Neural cell (in vitro differentiated cells): Measurements from ENCODE around the gene PDIA3.

Experiments used
- EP300 ChIP-seq: fragments of 450-650 bp; conservative IDR thresholded peaks from 2 replicates; pipeline ENCODE4 v1.6.1; 2014; ENCODE audit warnings: antibody characterized with exemption, mild to moderate bottlenecking, moderate library complexity; ENCODE audit not compliant: poor library complexity, severe bottlenecking
- MXI1 ChIP-seq: fragments of 450-650 bp; conservative IDR thresholded peaks from 2 replicates; pipeline ENCODE4 v1.6.1; 2014; ENCODE audit warnings: antibody characterized with exemption, mild to moderate bottlenecking; ENCODE audit not compliant: poor library complexity, severe bottlenecking
- POLR2AphosphoS5 ChIP-seq: IDR thresholded peaks from 2 replicates; pipeline ENCODE4 v1.6.1; 2012
- RAD21 ChIP-seq: fragments of 450-650 bp; conservative IDR thresholded peaks from 2 replicates; pipeline ENCODE4 v1.6.1; 2014; ENCODE audit warnings: antibody characterized with exemption, mild to moderate bottlenecking, moderate library complexity
- SMC3 ChIP-seq: fragments of 450-650 bp; conservative IDR thresholded peaks from 2 replicates; pipeline ENCODE4 v1.6.1; 2014; ENCODE audit warnings: antibody characterized with exemption, mild to moderate bottlenecking, moderate library complexity; ENCODE audit not compliant: poor library complexity
- TAF1 ChIP-seq: IDR thresholded peaks from 2 replicates; pipeline ENCODE4 v1.6.1; 2012; ENCODE audit warnings: low read depth
- TF ChIP-seq, protein P1 (sequence below): fragments of 450-650 bp; IDR thresholded peaks from 2 replicates; pipeline ENCODE4 v1.5.1; 2014; ENCODE audit warnings: antibody characterized with exemption, mild to moderate bottlenecking, moderate library complexity; ENCODE audit not compliant: poor library complexity, severe bottlenecking
- TF ChIP-seq, protein P2 (sequence below): IDR thresholded peaks from 2 replicates; pipeline ENCODE4 v1.6.1; 2012; ENCODE audit warnings: borderline replicate concordance

DNA sequence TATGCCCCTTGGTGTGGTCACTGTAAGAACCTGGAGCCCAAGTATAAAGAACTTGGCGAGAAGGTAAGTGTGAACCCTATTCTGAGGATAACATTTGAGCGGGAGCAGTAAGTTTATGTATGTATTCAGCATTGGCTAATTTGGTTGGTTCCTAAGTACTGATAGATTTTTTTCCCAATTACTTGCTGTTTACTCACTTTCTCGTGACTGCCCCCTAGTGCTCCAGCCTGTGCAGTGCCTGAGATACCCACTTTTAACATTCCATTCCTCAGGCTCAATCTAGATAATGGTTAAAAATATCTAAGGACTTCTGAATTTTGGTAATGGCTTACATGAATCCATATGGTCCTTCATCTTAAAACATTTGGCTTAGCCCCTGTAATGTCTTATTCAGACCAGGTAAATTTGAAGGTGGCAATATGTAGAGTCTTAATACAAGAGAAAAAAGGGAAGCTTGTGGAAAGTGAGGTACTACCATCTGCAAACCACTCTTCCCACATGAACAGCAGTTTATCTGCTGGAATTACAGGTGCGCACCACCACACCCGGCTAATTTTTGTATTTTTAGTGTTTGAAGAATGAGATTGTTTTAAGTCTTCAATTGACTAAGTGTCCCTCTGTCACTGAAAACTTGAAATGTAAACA is 23.5 kb downstream of the PDIA3 start:
- TF ChIP-seq, protein P1, sequence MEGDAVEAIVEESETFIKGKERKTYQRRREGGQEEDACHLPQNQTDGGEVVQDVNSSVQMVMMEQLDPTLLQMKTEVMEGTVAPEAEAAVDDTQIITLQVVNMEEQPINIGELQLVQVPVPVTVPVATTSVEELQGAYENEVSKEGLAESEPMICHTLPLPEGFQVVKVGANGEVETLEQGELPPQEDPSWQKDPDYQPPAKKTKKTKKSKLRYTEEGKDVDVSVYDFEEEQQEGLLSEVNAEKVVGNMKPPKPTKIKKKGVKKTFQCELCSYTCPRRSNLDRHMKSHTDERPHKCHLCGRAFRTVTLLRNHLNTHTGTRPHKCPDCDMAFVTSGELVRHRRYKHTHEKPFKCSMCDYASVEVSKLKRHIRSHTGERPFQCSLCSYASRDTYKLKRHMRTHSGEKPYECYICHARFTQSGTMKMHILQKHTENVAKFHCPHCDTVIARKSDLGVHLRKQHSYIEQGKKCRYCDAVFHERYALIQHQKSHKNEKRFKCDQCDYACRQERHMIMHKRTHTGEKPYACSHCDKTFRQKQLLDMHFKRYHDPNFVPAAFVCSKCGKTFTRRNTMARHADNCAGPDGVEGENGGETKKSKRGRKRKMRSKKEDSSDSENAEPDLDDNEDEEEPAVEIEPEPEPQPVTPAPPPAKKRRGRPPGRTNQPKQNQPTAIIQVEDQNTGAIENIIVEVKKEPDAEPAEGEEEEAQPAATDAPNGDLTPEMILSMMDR = peak; percentile 74
- TF ChIP-seq EP300 (no peak), TAF1 (no peak), SMC3 (peak; percentile 51), RAD21 (peak; percentile 50), POLR2AphosphoS5 (no peak), MXI1 (no peak)
- TF ChIP-seq, protein P2, sequence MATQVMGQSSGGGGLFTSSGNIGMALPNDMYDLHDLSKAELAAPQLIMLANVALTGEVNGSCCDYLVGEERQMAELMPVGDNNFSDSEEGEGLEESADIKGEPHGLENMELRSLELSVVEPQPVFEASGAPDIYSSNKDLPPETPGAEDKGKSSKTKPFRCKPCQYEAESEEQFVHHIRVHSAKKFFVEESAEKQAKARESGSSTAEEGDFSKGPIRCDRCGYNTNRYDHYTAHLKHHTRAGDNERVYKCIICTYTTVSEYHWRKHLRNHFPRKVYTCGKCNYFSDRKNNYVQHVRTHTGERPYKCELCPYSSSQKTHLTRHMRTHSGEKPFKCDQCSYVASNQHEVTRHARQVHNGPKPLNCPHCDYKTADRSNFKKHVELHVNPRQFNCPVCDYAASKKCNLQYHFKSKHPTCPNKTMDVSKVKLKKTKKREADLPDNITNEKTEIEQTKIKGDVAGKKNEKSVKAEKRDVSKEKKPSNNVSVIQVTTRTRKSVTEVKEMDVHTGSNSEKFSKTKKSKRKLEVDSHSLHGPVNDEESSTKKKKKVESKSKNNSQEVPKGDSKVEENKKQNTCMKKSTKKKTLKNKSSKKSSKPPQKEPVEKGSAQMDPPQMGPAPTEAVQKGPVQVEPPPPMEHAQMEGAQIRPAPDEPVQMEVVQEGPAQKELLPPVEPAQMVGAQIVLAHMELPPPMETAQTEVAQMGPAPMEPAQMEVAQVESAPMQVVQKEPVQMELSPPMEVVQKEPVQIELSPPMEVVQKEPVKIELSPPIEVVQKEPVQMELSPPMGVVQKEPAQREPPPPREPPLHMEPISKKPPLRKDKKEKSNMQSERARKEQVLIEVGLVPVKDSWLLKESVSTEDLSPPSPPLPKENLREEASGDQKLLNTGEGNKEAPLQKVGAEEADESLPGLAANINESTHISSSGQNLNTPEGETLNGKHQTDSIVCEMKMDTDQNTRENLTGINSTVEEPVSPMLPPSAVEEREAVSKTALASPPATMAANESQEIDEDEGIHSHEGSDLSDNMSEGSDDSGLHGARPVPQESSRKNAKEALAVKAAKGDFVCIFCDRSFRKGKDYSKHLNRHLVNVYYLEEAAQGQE = no peak
